ENCODE results near the gene LIPK.
A peak's percentile ranks its signal among the peaks of the same experiment; 100 is the strongest.

LIPK gene

GRCh38 chr10:88755753-88756152 lies 49.7 kb downstream of the LIPK start:
- TF ChIP-seq CTCF (IDR thresholded peaks at IDR 0.05) = no peak
- H3K4me3 ChIP-seq (ENCODE audit: low read depth in 1 of 2, low read length in 1 of 2) = no peak overlapping the region
- H3K9me3 ChIP-seq = no peaks in the 10 kb centered on the region
- no peaks in the 10 kb centered on the region for H3K36me3 ChIP-seq
- peaks cover 19 to 21% of the 10 kb centered on the region in 2 experiments for H3K4me1 ChIP-seq (ENCODE audit: control insufficient read depth in 1 of 2, insufficient read depth in 1 of 2, low read depth in 1 of 2, low read length in 1 of 2)
- no peaks in the 10 kb centered on the region for H3K27me3 ChIP-seq
- no peak overlapping the region for H3K27ac ChIP-seq

- Histone ChIP-seq H3K4me1 (ENCODE audit: control insufficient read depth in 1 of 2, insufficient read depth in 1 of 2, low read depth in 1 of 2, low read length in 1 of 2) (peaks cover 27% of the 10 kb centered on the region in 2 experiments), H3K27me3 (no peaks in the 10 kb centered on the region), H3K36me3 (no peaks in the 10 kb centered on the region), H3K9me3 (no peaks in the 10 kb centered on the region), H3K4me3 (ENCODE audit: low read depth in 1 of 2, low read length in 1 of 2) (no peak overlapping the region), H3K27ac (no peak overlapping the region)
- no peak for TF ChIP-seq CTCF (IDR thresholded peaks at IDR 0.05)
Measured at GRCh38 chr10:88756660-88757059, 50.6 kb downstream of the LIPK start.

- H3K27me3 ChIP-seq = no peaks in the 10 kb centered on the region
- H3K4me1 ChIP-seq (ENCODE audit: control insufficient read depth in 1 of 2, insufficient read depth in 1 of 2, low read depth in 1 of 2, low read length in 1 of 2) = peaks cover 27 to 40% of the 10 kb centered on the region in 2 experiments
- H3K27ac ChIP-seq = peak within 1 kb of the TSS; percentile 91
- H3K36me3 ChIP-seq = peaks cover 26% of the 10 kb centered on the region
- TF ChIP-seq CTCF (IDR thresholded peaks at IDR 0.05) = no peak
- H3K4me3 ChIP-seq (ENCODE audit: low read depth in 1 of 2, low read length in 1 of 2) = peak within 1 kb of the TSS; percentile 44 to 55
- H3K9me3 ChIP-seq = no peaks in the 10 kb centered on the region
Measured at GRCh38 chr10:88759366-88760101, 53.5 kb downstream of the LIPK start, which contains the start of gene LIPN. TSS of gene LIPN (plus strand) at chr10:88760020. CDS start at chr10:88761406, 1,386 bp downstream.

GRCh38 chr10:88762906-88763305 lies 56.9 kb downstream of the LIPK start:
- Histone ChIP-seq H3K27ac (no peak overlapping the region), H3K27me3 (no peaks in the 10 kb centered on the region), H3K4me3 (ENCODE audit: low read depth in 1 of 2, low read length in 1 of 2) (no peak overlapping the region), H3K36me3 (peaks cover 41% of the 10 kb centered on the region), H3K4me1 (ENCODE audit: control insufficient read depth in 1 of 2, insufficient read depth in 1 of 2, low read depth in 1 of 2, low read length in 1 of 2) (peaks cover 38 to 60% of the 10 kb centered on the region in 2 experiments), H3K9me3 (no peaks in the 10 kb centered on the region)
- no peak for TF ChIP-seq CTCF (IDR thresholded peaks at IDR 0.05)

- Histone ChIP-seq H3K9me3 (no peaks in the 10 kb centered on the region), H3K4me1 (ENCODE audit: control insufficient read depth in 1 of 2, insufficient read depth in 1 of 2, low read depth in 1 of 2, low read length in 1 of 2) (peaks cover 38 to 60% of the 10 kb centered on the region in 2 experiments), H3K27me3 (no peaks in the 10 kb centered on the region), H3K27ac (no peak overlapping the region), H3K36me3 (peaks cover 41% of the 10 kb centered on the region), H3K4me3 (ENCODE audit: low read depth in 1 of 2, low read length in 1 of 2) (no peak overlapping the region)
- no peak for TF ChIP-seq CTCF (IDR thresholded peaks at IDR 0.05)
Measured at GRCh38 chr10:88763441-88763840, 57.4 kb downstream of the LIPK start.

All from neutrophil (primary cell).